Activated naive CD8-positive, alpha-beta T cell treated with anti-CD3 and anti-CD28 coated beads, Interleukin-2, amount 10 ng/mL, durations not matched to agents 7 days and 5 days (primary cell): Measurements from ENCODE around the gene RASGEF1C. TPM values are rescaled to one million over a fixed set of nuclear protein-coding genes. Genes with fewer than 3 reads are reported as not detected.

Experiments used
- ATAC-seq: fragments of 150-1000 bp; cut with Tn5 transposase; one replicate; pipeline ENCODE4 v1.10.0; 2021; ENCODE audit warnings: low read depth, moderate library complexity
- POLR2A ChIA-PET: fragments of 350-600 bp; sonication (Branson Sonifier 250); formaldehyde crosslinking; loops from one replicate; lab custom pipeline; 2021; ENCODE audit warnings: antibody characterized with exemption; lab: Charles Lee
- DNase-seq: peaks from one replicate; pipeline ENCODE4 v3.0.0; 2021
- H3K27ac Mint-ChIP-seq: one replicate; pipeline ENCODE4 v1.8.0; 2022; ENCODE audit warnings: mild to moderate bottlenecking, mixed read lengths
- H3K27me3 Mint-ChIP-seq: one replicate; pipeline ENCODE4 v1.8.0; 2022; ENCODE audit warnings: mild to moderate bottlenecking, moderate library complexity, mixed read lengths
- H3K36me3 Mint-ChIP-seq: one replicate; pipeline ENCODE4 v1.8.0; 2021; ENCODE audit warnings: mild to moderate bottlenecking, mixed read lengths
- H3K4me1 Mint-ChIP-seq: one replicate; pipeline ENCODE4 v1.8.0; 2021; ENCODE audit warnings: mixed read lengths
- H3K4me3 Mint-ChIP-seq: one replicate; pipeline ENCODE4 v1.8.0; 2022; ENCODE audit warnings: mild to moderate bottlenecking, moderate library complexity, mixed read lengths
- H3K9me3 Mint-ChIP-seq: one replicate; pipeline ENCODE4 v1.8.0; 2021; ENCODE audit warnings: mixed read lengths
- total RNA-seq, 2 experiments: library from RNA; stranded (reverse); gene quantifications; one replicate each; pipeline ENCODE4 v1.2.3, GENCODE V29; 2021

The RASGEF1C gene
- not detected for total RNA-seq

DNA sequence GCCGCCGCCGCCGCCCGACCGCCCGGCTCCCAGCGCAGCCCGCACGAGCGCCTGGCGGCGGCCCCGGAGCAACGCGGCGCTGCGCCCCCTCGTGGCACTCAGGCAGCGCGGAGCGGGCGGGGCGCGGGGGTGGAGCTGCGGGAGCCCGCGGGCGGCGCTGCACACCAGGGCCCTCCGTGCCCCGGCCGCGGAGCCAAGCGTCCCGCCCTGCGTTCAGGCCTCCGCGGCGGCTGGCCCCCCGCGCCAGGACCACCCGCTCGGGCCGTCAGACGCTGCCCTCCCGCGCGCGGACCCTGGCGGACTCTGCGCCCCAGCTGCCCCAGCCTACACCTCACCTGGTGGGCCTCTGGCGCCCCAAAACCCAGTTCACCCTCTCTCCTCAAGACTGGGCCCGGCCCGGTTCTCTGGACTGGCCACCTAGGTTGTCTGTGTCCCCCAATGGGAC lies at the start of gene RASGEF1C:
Gene RASGEF1C, minus strand, starts transcription at position 75 of the 445 bp plus-strand sequence. CDS start 71,159 bp downstream, outside the sequence.
- ATAC-seq (peak; percentile 94), DNase-seq (peak; percentile 84)
- Mint-ChIP-seq H3K4me3 (peak within 1 kb of the TSS; percentile 20), H3K4me1 (no peaks in the 10 kb centered on the region), H3K9me3 (peaks cover 8% of the 10 kb centered on the region), H3K27me3 (peaks cover 32% of the 10 kb centered on the region), H3K27ac (no peak within 1 kb of the TSS), H3K36me3 (no peaks in the 10 kb centered on the region)
- POLR2A ChIA-PET: no interaction called here

DNA sequence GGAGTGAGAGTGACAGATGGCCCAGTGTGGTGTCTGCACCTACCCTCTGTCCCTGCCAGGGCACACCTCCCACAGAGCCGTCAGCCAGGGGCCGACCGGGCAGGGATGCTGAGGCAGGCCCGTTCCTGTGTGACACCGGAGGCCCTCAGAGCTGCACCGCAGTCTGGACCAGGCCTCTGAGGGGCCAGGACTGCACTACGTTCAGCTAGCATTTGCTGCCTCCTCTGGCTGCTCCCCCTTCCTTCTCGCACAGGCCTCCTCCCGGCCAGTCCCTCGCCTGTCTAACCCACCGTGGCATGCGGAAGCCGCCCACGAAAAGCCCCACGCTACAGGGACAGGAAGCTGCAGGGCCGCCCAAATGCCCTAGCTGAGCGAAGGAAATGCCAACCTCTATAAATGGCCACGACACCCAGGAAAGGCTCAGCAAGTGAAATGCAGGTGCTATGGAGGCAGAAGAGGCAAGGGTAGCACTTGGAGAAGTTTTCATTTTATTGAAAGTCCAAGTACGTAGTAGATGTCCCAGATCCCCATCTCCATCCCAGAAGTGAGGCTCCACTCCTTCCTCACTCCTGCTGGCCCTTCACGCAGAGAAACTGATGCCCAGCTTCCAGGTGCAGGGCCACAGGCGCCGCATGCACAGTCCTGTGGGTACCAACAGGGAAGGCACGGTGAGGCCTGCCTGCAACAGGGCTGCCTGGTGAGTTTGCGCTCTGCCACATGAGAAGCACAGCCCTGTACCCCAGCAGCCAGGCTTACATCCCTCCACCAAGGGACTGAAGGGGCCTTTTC lies 44.2 kb upstream of the RASGEF1C start:
- Mint-ChIP-seq H3K27ac (no peak overlapping the region), H3K9me3 (peaks cover 45% of the 10 kb centered on the region)

DNA sequence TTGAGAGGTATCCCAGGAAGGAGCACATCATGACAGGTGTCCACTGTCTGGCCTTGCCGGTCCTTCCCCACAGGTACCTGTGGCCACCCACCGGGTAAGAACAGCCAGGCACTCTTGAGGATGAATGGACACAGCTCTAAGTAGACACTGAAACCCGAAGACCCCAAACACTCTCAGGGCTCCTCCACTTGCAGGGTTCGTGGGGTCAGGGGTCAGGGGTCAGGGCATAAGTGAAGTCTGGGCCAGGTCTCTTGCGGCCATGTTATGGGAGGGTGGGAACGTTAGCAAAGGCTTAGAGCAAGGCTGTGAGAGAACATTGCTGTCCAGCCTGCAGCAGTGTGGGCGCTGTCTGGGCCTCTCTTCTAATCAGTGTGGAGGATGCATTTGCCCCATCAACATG lies 42.9 kb upstream of the RASGEF1C start:
- H3K9me3 Mint-ChIP-seq: peaks cover 39% of the 10 kb centered on the region

More for the DNA sequence above, 44.2 kb upstream of the RASGEF1C start:
- Mint-ChIP-seq H3K4me3 (no peak overlapping the region), H3K27me3 (no peaks in the 10 kb centered on the region), H3K36me3 (peaks cover 82% of the 10 kb centered on the region), H3K4me1 (no peaks in the 10 kb centered on the region)
- POLR2A ChIA-PET: no interaction called here
- no peak for DNase-seq
- no peak for ATAC-seq

DNA sequence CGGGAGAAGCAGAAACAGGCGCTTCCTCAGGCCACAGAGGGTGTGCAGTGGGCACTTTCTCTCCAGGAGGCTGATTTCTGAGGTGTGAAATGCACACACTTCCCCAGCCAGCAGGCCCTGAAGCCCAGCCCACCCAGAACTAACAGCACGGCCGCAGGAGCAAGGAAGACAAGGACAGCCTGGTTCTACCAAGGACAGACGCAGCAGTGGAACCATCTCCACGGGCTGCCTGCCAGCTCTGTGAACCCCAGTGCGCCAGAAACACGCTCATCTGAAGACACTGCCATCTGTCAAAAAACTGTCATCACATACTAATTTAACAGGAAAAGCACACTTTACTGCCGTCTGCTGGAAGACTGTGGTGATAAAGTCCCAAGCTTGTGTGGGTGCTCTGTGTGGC lies 42.1 kb upstream of the RASGEF1C start:
- no peaks in the 10 kb centered on the region for H3K4me1 Mint-ChIP-seq
- POLR2A ChIA-PET: no interaction called here
- no peak overlapping the region for H3K4me3 Mint-ChIP-seq
- ATAC-seq (no peak), DNase-seq (no peak)
- peaks cover 40% of the 10 kb centered on the region for H3K9me3 Mint-ChIP-seq
- no peaks in the 10 kb centered on the region for H3K27me3 Mint-ChIP-seq
- no peak overlapping the region for H3K27ac Mint-ChIP-seq
- peaks cover 84% of the 10 kb centered on the region for H3K36me3 Mint-ChIP-seq

More for the DNA sequence above, 42.9 kb upstream of the RASGEF1C start:
- no peak for ATAC-seq
- POLR2A ChIA-PET: no interaction called here
- Mint-ChIP-seq H3K4me1 (no peaks in the 10 kb centered on the region), H3K36me3 (peaks cover 81% of the 10 kb centered on the region), H3K4me3 (no peak overlapping the region), H3K27me3 (no peaks in the 10 kb centered on the region), H3K27ac (no peak overlapping the region)
- DNase-seq: no peak

DNA sequence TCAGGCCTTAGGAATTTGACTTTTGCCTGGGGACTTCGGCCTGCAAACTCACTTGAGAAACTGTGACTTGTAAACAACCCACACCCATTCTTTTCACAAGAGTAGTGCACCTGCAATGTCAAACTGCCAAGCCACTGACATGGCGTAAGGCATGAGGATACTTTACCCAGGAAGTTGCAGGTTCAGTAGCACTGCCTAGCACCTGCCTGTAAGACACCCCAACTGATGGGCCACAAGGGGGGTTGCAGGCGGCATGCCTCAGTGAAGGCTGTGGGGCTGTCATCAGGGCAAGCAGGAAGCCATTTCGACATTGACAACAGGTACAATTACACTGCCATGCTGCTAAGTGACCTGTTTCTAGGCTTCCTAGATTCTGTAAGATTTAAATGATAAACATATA lies 41.3 kb upstream of the RASGEF1C start:
- H3K27ac Mint-ChIP-seq: no peak overlapping the region
- POLR2A ChIA-PET: no interaction called here
- ATAC-seq (no peak), DNase-seq (no peak)
- H3K27me3 Mint-ChIP-seq: no peaks in the 10 kb centered on the region
- H3K9me3 Mint-ChIP-seq: peaks cover 38% of the 10 kb centered on the region
- H3K4me3 Mint-ChIP-seq: no peak overlapping the region
- H3K36me3 Mint-ChIP-seq: peaks cover 81% of the 10 kb centered on the region
- no peaks in the 10 kb centered on the region for H3K4me1 Mint-ChIP-seq

DNA sequence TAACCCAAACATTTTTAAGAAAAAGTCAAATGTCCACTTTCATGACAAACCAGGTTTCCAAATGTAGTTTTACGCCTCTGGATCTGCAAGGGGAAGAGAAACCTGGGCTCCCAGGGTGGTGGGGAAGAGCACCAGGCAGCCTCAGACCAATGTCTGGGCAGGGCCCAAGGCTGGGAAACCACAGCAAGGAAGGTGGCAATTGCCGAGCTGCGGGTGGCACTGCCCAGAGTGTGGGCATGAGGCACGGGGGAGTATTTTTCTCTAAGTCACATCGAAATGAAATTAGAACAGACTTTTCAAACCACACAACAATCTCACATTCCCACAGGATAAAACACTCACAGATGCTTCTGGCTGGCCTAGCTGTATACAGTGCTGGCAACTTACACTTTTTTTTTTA lies 32.6 kb upstream of the RASGEF1C start:
- peaks cover 21% of the 10 kb centered on the region for H3K9me3 Mint-ChIP-seq
- POLR2A ChIA-PET: no interaction called here
- H3K27ac Mint-ChIP-seq: no peak overlapping the region
- no peak for ATAC-seq
- no peaks in the 10 kb centered on the region for H3K4me1 Mint-ChIP-seq
- no peaks in the 10 kb centered on the region for H3K27me3 Mint-ChIP-seq
- no peak for DNase-seq
- H3K4me3 Mint-ChIP-seq: no peak overlapping the region
- peaks cover 79% of the 10 kb centered on the region for H3K36me3 Mint-ChIP-seq

DNA sequence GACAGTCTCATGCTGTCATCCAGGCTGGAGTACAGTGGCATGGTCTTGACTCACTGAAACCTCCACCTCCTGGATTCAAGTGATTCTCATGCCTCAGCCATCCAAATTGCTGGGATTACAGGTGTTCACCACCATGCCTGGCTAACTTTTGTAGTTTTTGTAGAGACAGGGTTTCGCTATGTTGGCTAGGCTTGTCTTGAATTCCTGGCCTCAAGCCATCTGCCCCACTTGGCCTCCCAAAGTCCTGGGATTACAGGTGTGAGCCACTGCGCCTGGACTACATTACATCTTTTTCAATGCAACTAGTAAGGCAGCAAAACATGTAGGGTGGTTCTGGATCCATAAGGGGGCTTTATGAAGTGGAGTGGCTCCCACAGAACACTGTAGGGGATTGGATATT lies 29.6 kb upstream of the RASGEF1C start:
- Mint-ChIP-seq H3K36me3 (peaks cover 86% of the 10 kb centered on the region), H3K27me3 (no peaks in the 10 kb centered on the region), H3K9me3 (peaks cover 15% of the 10 kb centered on the region)

DNA sequence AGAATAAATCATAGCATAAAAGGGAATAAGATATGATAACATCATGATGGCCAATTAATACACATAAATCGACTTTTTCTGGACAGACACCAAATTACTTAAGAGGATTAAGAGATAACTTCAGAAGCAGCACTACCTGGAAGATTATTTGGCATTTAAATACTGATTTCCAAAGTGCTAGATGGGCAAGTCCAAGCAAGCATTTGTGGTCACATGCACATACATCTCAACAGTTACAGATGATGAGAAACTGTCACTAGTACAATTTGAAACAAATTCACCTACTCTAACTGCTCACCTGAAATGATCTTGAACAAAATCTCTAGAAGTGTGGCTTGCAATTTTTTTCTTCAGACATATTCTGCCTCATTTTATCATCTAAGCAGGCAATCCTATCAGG lies 26.8 kb upstream of the RASGEF1C start:
- Mint-ChIP-seq H3K36me3 (peaks cover 73% of the 10 kb centered on the region), H3K27ac (no peak overlapping the region), H3K9me3 (peaks cover 9% of the 10 kb centered on the region), H3K27me3 (no peaks in the 10 kb centered on the region), H3K4me3 (no peak overlapping the region), H3K4me1 (no peaks in the 10 kb centered on the region)
- no peak for ATAC-seq
- no peak for DNase-seq
- POLR2A ChIA-PET: no interaction called here

More for the DNA sequence above, 29.6 kb upstream of the RASGEF1C start:
- ATAC-seq (no peak), DNase-seq (no peak)
- H3K4me1 Mint-ChIP-seq: no peaks in the 10 kb centered on the region
- POLR2A ChIA-PET: no interaction called here
- H3K4me3 Mint-ChIP-seq: no peak overlapping the region
- no peak overlapping the region for H3K27ac Mint-ChIP-seq

DNA sequence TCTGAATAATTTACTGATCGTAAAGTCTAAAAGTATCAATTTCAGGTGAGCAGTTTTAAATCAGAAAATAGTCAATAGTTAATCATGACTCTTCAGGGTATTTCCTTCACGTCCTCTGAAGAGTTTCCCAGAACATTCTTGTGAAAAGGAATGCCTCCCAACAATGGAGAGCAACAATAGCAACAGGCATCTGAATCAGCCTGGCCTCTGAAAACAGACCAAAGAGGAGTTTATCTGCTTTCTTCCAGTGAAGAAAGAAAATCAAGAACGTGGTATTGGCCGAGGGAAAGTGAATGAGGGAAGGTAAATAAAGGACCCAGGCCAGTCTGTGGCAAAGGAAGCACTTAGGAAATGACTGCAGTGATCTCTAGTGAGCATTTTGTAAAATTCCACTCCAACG lies 26.1 kb upstream of the RASGEF1C start:
- ATAC-seq (no peak), DNase-seq (no peak)
- Mint-ChIP-seq H3K4me3 (no peak overlapping the region), H3K27ac (no peak overlapping the region), H3K4me1 (no peaks in the 10 kb centered on the region), H3K9me3 (peaks cover 8% of the 10 kb centered on the region), H3K27me3 (no peaks in the 10 kb centered on the region), H3K36me3 (peaks cover 66% of the 10 kb centered on the region)
- POLR2A ChIA-PET: no interaction called here

DNA sequence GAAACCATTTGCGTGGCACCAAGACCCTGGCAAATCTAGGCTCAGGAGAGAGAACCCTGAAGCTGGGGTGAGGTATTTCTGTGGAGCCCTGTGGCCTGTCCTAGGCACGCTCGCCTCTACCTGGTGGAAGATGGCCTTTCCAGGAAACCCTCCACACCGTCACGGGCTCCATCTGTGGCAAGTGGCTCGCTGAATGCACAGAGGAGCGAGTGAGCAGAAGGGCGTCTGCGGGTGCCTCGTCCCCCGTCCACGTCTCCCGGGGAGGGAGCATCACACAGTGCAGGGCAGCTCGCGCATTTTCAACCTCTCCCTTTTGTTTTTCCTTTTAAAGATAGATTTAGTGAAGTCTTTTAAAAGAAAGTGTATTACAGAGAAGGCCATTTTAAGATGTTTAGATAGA lies 25.3 kb upstream of the RASGEF1C start:
- POLR2A ChIA-PET: no interaction called here
- Mint-ChIP-seq H3K4me1 (no peaks in the 10 kb centered on the region), H3K9me3 (peaks cover 12% of the 10 kb centered on the region), H3K36me3 (peaks cover 59% of the 10 kb centered on the region), H3K27ac (no peak overlapping the region), H3K27me3 (no peaks in the 10 kb centered on the region), H3K4me3 (no peak overlapping the region)
- no peak for ATAC-seq
- DNase-seq: no peak

DNA sequence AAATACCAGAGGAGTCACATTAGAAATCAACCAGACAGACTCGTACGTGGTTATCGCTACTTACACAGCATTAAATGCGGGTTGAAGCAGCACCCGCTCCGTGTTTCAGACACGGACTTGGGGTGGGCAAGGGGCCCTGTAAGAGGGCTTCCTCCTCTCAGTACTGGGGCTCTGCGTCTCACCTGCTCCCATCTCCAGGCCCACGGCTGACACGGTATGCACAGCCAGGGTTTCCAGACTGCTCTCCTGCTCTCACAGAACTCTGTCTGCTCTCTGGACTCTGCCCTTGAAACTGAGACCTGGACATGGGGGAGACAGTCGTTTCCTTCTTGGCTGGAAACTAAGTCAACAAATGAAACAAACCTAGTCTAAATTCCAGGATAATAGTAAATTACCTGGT lies 24.7 kb upstream of the RASGEF1C start:
- Mint-ChIP-seq H3K9me3 (peaks cover 14% of the 10 kb centered on the region), H3K27ac (no peak overlapping the region), H3K27me3 (no peaks in the 10 kb centered on the region), H3K4me1 (no peaks in the 10 kb centered on the region), H3K4me3 (no peak overlapping the region), H3K36me3 (peaks cover 59% of the 10 kb centered on the region)
- POLR2A ChIA-PET: no interaction called here
- no peak for DNase-seq
- ATAC-seq: no peak

DNA sequence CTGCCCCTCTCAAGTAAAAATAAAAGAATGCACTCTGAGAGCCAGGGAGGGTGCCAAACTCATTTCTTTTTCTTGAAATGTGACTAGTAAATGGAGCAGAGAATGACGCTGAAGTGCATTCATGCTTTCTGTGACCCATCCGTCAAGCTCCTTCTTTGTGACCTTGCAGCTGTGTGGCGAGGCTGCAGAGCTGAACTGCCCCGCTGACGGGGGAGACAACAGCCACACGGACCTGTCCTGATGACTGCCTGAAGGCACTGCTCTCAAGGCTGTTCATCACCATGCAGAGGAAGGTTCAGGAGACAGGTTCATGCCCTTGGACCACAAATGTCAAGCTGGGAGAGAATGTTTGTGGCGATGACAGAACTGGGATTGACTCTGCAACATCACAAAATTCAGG lies 21.0 kb upstream of the RASGEF1C start:
- DNase-seq (no peak), ATAC-seq (no peak)
- no peak overlapping the region for H3K4me3 Mint-ChIP-seq
- peaks cover 21% of the 10 kb centered on the region for H3K9me3 Mint-ChIP-seq
- POLR2A ChIA-PET: no interaction called here
- H3K4me1 Mint-ChIP-seq: no peaks in the 10 kb centered on the region
- no peaks in the 10 kb centered on the region for H3K27me3 Mint-ChIP-seq
- no peak overlapping the region for H3K27ac Mint-ChIP-seq
- H3K36me3 Mint-ChIP-seq: peaks cover 30% of the 10 kb centered on the region

DNA sequence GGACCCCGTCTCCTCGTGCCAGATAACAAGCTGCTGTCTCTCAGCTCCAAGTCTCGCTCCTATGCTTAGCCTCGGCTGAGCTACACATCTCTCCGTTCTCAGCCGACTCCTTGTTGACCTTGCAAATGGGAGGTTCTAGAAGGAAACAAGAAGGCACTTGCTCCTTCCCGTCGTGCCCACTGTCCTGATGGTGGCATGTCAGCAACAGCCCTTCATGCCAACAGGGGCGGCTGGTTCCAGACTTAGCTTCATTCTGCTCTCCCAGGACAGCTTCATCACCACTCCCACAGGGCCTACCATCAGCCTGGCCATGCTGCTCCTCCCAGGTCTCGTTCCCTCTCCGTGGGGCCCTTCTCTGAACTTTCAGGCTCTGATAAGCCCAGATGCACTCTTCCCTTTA lies 13.0 kb upstream of the RASGEF1C start:
- DNase-seq (no peak), ATAC-seq (no peak)
- Mint-ChIP-seq H3K4me3 (no peak overlapping the region), H3K27ac (no peak overlapping the region), H3K9me3 (peaks cover 33% of the 10 kb centered on the region), H3K27me3 (no peaks in the 10 kb centered on the region), H3K4me1 (no peaks in the 10 kb centered on the region), H3K36me3 (peaks cover 2% of the 10 kb centered on the region)
- POLR2A ChIA-PET: no interaction called here

DNA sequence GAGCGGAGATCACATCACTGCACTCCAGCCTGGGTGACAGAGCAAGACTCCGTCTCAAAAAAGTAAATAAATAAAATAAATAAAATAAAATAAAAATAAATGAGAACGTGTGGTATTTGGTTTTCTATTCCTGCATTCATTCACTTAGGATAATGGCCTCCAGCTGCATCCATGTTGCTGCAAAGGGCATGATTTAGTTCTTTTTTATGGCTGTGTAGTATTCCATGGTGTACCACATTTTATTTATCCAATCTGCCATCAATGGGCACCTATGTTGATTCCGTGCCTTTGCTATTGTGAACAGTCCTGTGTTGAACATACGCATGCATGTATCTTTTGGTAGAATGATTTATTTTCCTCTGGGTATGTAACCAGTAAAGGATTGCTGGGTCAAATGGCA lies 8.8 kb upstream of the RASGEF1C start:
- ATAC-seq: no peak
- H3K4me3 Mint-ChIP-seq: no peak overlapping the region
- no peaks in the 10 kb centered on the region for H3K36me3 Mint-ChIP-seq
- no peak overlapping the region for H3K27ac Mint-ChIP-seq
- H3K4me1 Mint-ChIP-seq: no peaks in the 10 kb centered on the region
- peaks cover 24% of the 10 kb centered on the region for H3K9me3 Mint-ChIP-seq
- H3K27me3 Mint-ChIP-seq: peaks cover 4% of the 10 kb centered on the region
- POLR2A ChIA-PET: no interaction called here
- no peak for DNase-seq
